Measurements from ENCODE around the gene IQGAP3.

Gene IQGAP3

DNA sequence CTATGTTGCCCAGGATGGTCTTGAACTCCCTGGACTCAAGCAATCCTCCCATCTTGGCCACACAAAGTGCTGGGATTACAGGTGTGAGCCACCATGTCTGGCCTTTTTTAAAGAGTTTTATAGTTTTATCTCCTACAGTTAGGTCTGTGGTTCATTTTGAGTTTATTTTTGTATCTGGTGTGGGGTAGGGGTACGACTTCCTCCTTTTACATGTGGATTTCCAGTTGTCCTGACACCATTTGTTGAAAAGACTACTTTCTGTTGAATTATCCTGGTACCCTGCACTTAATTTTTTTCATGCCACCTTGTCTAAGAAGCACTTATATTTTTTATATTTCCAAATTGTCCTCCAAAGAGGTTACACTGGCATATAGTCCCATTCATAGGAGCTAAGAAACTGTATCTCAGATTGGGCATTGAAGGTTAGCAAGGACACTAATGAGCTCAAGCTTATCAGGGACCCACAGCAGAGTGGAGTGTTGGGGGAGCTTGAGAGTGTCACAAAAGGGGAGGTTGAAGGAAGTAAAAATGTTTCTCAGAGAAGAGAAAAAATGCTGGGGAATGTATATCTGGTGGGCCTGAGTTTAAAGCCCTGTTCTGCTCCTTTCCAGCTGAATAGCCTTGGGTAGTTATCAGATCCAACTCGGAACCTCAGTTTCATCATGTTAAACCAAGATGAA lies 48.4 kb downstream of the IQGAP3 start:
- H3K4ac ChIP-seq (ENCODE audit: low read depth, low read length) = no peak overlapping the region

DNA sequence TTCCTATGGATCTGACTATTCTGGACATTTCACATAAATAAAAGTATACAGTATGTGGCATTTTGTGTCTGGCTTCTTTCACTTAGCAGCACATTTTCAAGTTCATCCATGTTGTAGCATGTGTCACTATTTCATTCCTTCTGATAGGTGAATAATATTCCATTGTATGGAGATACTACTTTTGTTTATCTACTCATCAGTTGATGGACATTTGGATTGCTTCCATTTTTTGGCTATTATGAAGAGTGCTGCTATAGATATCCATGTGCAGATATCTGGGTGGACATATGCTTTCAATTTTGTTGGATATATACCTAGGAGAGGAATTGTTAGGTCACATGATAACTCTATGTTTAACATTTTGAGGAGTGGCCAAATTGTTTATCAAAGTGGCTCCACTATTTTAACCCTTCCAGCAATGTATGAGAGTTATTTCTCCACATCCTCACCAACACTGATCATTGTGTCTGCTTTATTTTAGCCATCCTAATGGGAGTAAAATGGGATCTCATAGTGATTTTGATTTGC lies 49.9 kb downstream of the IQGAP3 start:
- Histone ChIP-seq H3K18ac (ENCODE audit: low read length) (no peak overlapping the region), H3K79me1 (ENCODE audit: low read length) (no peaks in the 10 kb centered on the region), H3K27ac (ENCODE audit: low read depth, low read length) (no peak overlapping the region), H3K79me2 (ENCODE audit: control insufficient read depth, insufficient read depth, low read length, poor library complexity) (no peaks in the 10 kb centered on the region), H2AK5ac (ENCODE audit: low read length) (no peak overlapping the region), H3K27me3 (ENCODE audit: insufficient read depth, low read length) (no peaks in the 10 kb centered on the region), H2AFZ (ENCODE audit: insufficient read depth, low read length, poor library complexity) (no peak overlapping the region), H3K4me2 (ENCODE audit: low read length) (no peak overlapping the region), H4K12ac (ENCODE audit: low read depth, low read length) (no peak overlapping the region), H3K36me3 (ENCODE audit: control insufficient read depth in 1 of 2, insufficient read depth in 2 of 2, low read length in 2 of 2) (peaks cover 11 to 18% of the 10 kb centered on the region in 2 experiments), H2BK12ac (ENCODE audit: low read length) (no peak overlapping the region), H2BK5ac (ENCODE audit: low read depth, low read length, poor library complexity) (no peak overlapping the region), H3K4ac (ENCODE audit: low read depth, low read length) (no peak overlapping the region), H4K91ac (ENCODE audit: low read depth, low read length) (no peak overlapping the region), H3K9ac (ENCODE audit: low read length) (no peak overlapping the region), H3K4me3 (ENCODE audit: low read depth, low read length) (no peak overlapping the region), H4K8ac (ENCODE audit: low read depth, low read length) (no peak overlapping the region), H3K9me3 (ENCODE audit: insufficient read depth, low read depth, low read length) (peaks cover 2% of the 10 kb centered on the region), H3K14ac (ENCODE audit: low read length) (no peak overlapping the region), H3K23ac (ENCODE audit: low read length) (no peak overlapping the region), H3K4me1 (ENCODE audit: control insufficient read depth in 1 of 2, insufficient read depth in 2 of 2, low read length in 2 of 2) (no peaks in the 10 kb centered on the region), H2BK120ac (ENCODE audit: insufficient read depth, low read length, poor library complexity) (no peak overlapping the region)
- no peak for DNase-seq

More for the DNA sequence above, 48.4 kb downstream of the IQGAP3 start:
- Histone ChIP-seq H3K14ac (ENCODE audit: low read length) (no peak overlapping the region), H4K8ac (ENCODE audit: low read depth, low read length) (no peak overlapping the region), H3K4me2 (ENCODE audit: low read length) (no peak overlapping the region), H3K23ac (ENCODE audit: low read length) (no peak overlapping the region), H3K4me1 (ENCODE audit: control insufficient read depth in 1 of 2, insufficient read depth in 2 of 2, low read length in 2 of 2) (no peaks in the 10 kb centered on the region), H3K9ac (ENCODE audit: low read length) (no peak overlapping the region), H3K36me3 (ENCODE audit: control insufficient read depth in 1 of 2, insufficient read depth in 2 of 2, low read length in 2 of 2) (peaks cover 22 to 32% of the 10 kb centered on the region in 2 experiments), H3K27ac (ENCODE audit: low read depth, low read length) (no peak overlapping the region), H3K27me3 (ENCODE audit: insufficient read depth, low read length) (no peaks in the 10 kb centered on the region), H4K12ac (ENCODE audit: low read depth, low read length) (no peak overlapping the region), H2BK120ac (ENCODE audit: insufficient read depth, low read length, poor library complexity) (no peak overlapping the region), H2BK12ac (ENCODE audit: low read length) (no peak overlapping the region), H3K18ac (ENCODE audit: low read length) (no peak overlapping the region), H3K79me1 (ENCODE audit: low read length) (no peaks in the 10 kb centered on the region), H2BK5ac (ENCODE audit: low read depth, low read length, poor library complexity) (no peak overlapping the region), H3K4me3 (ENCODE audit: low read depth, low read length) (no peak overlapping the region), H4K91ac (ENCODE audit: low read depth, low read length) (no peak overlapping the region), H2AFZ (ENCODE audit: insufficient read depth, low read length, poor library complexity) (no peak overlapping the region), H3K79me2 (ENCODE audit: control insufficient read depth, insufficient read depth, low read length, poor library complexity) (no peaks in the 10 kb centered on the region), H3K9me3 (ENCODE audit: insufficient read depth, low read depth, low read length) (peaks cover 2% of the 10 kb centered on the region), H2AK5ac (ENCODE audit: low read length) (no peak overlapping the region)
- DNase-seq = no peak
- no CpG with 5 or more reads among the region's 2 CpGs for WGBS (ENCODE audit: extremely low coverage, insufficient coverage, insufficient read length)

DNA sequence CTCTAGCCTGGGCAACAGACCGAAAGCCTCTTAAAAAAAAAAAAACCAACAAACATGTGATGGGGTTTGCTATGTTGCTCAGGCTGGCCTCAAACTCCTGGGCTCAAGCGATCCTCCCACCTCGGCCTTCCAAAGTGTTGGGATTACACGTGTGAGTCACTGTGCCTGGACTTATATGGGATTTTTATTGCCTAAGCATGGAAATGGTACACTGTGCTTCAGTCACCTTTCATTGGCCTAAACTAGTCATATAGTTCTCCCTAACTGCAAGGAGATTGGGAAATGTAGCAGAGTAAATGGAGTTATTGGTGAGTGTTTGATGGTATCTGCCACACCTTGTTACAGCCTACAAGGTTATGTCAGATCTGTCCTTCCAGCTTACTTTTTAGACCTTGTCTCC lies 54.6 kb downstream of the IQGAP3 start:
- Histone ChIP-seq H4K91ac (ENCODE audit: low read depth, low read length) (no peak overlapping the region), H3K79me1 (ENCODE audit: low read length) (no peaks in the 10 kb centered on the region), H3K9me3 (ENCODE audit: insufficient read depth, low read depth, low read length) (no peaks in the 10 kb centered on the region), H3K18ac (ENCODE audit: low read length) (no peak overlapping the region), H2AFZ (ENCODE audit: insufficient read depth, low read length, poor library complexity) (no peak overlapping the region), H3K9ac (ENCODE audit: low read length) (no peak overlapping the region), H2BK120ac (ENCODE audit: insufficient read depth, low read length, poor library complexity) (no peak overlapping the region), H3K14ac (ENCODE audit: low read length) (no peak overlapping the region), H3K4me1 (ENCODE audit: control insufficient read depth in 1 of 2, insufficient read depth in 2 of 2, low read length in 2 of 2) (no peaks in the 10 kb centered on the region), H3K4me3 (ENCODE audit: low read depth, low read length) (no peak overlapping the region), H2BK12ac (ENCODE audit: low read length) (no peak overlapping the region), H3K4ac (ENCODE audit: low read depth, low read length) (no peak overlapping the region), H3K4me2 (ENCODE audit: low read length) (no peak overlapping the region), H3K79me2 (ENCODE audit: control insufficient read depth, insufficient read depth, low read length, poor library complexity) (no peaks in the 10 kb centered on the region), H4K8ac (ENCODE audit: low read depth, low read length) (no peak overlapping the region), H4K12ac (ENCODE audit: low read depth, low read length) (no peak overlapping the region), H3K27me3 (ENCODE audit: insufficient read depth, low read length) (no peaks in the 10 kb centered on the region), H3K23ac (ENCODE audit: low read length) (no peak overlapping the region), H2BK5ac (ENCODE audit: low read depth, low read length, poor library complexity) (no peak overlapping the region), H3K36me3 (ENCODE audit: control insufficient read depth in 1 of 2, insufficient read depth in 2 of 2, low read length in 2 of 2) (no peaks in the 10 kb centered on the region), H3K27ac (ENCODE audit: low read depth, low read length) (no peak overlapping the region), H2AK5ac (ENCODE audit: low read length) (no peak overlapping the region)
- WGBS (ENCODE audit: extremely low coverage, insufficient coverage, insufficient read length) = no CpG with 5 or more reads among the region's 4 CpGs
- DNase-seq = no peak

DNA sequence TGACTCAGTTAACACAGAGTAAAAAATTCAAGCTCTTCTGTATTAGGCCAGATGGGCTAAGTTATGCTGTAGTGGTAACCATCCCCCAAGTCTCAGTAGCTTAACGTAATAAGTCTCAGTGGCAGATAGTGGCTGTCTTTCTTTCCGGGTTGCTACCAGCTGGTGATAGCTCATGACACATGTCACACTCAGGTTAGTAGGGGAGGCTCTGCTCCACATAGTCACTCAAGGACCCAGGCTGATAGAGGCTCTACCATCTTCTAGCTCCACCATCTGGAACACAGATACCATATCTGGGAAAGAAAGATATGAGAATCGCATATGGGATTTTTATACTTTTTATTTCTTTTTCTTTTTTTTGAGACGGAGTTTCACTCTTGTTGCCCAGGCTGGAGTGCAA lies 55.5 kb downstream of the IQGAP3 start:
- peaks cover 2% of the 10 kb centered on the region for H3K27me3 ChIP-seq (ENCODE audit: insufficient read depth, low read length)
- DNase-seq = no peak
- H3K79me2 ChIP-seq (ENCODE audit: control insufficient read depth, insufficient read depth, low read length, poor library complexity) = no peaks in the 10 kb centered on the region
- H3K23ac ChIP-seq (ENCODE audit: low read length) = no peak overlapping the region
- no peak overlapping the region for H4K8ac ChIP-seq (ENCODE audit: low read depth, low read length)
- H3K4me2 ChIP-seq (ENCODE audit: low read length) = no peak overlapping the region
- H3K27ac ChIP-seq (ENCODE audit: low read depth, low read length) = no peak overlapping the region
- H2BK12ac ChIP-seq (ENCODE audit: low read length) = no peak overlapping the region
- no peaks in the 10 kb centered on the region for H3K4me1 ChIP-seq (ENCODE audit: control insufficient read depth in 1 of 2, insufficient read depth in 2 of 2, low read length in 2 of 2)
- no peak overlapping the region for H2AFZ ChIP-seq (ENCODE audit: insufficient read depth, low read length, poor library complexity)
- no peak overlapping the region for H4K12ac ChIP-seq (ENCODE audit: low read depth, low read length)
- no peak overlapping the region for H2AK5ac ChIP-seq (ENCODE audit: low read length)
- no peaks in the 10 kb centered on the region for H3K9me3 ChIP-seq (ENCODE audit: insufficient read depth, low read depth, low read length)
- H2BK5ac ChIP-seq (ENCODE audit: low read depth, low read length, poor library complexity) = no peak overlapping the region
- no CpG with 5 or more reads among the region's 4 CpGs for WGBS (ENCODE audit: extremely low coverage, insufficient coverage, insufficient read length)
- no peaks in the 10 kb centered on the region for H3K79me1 ChIP-seq (ENCODE audit: low read length)
- no peak overlapping the region for H3K4ac ChIP-seq (ENCODE audit: low read depth, low read length)
- H3K36me3 ChIP-seq (ENCODE audit: control insufficient read depth in 1 of 2, insufficient read depth in 2 of 2, low read length in 2 of 2) = no peaks in the 10 kb centered on the region
- H4K91ac ChIP-seq (ENCODE audit: low read depth, low read length) = no peak overlapping the region
- no peak overlapping the region for H2BK120ac ChIP-seq (ENCODE audit: insufficient read depth, low read length, poor library complexity)
- H3K9ac ChIP-seq (ENCODE audit: low read length) = no peak overlapping the region
- H3K4me3 ChIP-seq (ENCODE audit: low read depth, low read length) = no peak overlapping the region
- H3K18ac ChIP-seq (ENCODE audit: low read length) = no peak overlapping the region
- no peak overlapping the region for H3K14ac ChIP-seq (ENCODE audit: low read length)
